Uterus (tissue), 4 donors: ENCODE data around the gene STX5. TPM values are rescaled to one million over a fixed set of nuclear protein-coding genes. Genes with fewer than 3 reads are reported as not detected.
"Not testable (repeated sequence)": the region's sequence is repeated elsewhere in the genome, so short reads cannot be mapped to it uniquely, and the experiment has no call there.

ENCODE experiments used
- DNase-seq, 2 donors: peaks; one replicate each; pipeline ENCODE4 v3.0.0-alpha.2; 2019 to 2020
- H3K27ac ChIP-seq, 2 donors: fragments of 200-600 bp; sonication (generic); 1 replicate in 1 of 2; 2 replicates in 1 of 2; pipeline ENCODE4 v1.5.1; 2016 to 2018
- H3K27me3 ChIP-seq, 2 donors: fragments of 200-600 bp; sonication (generic); one replicate each; pipeline ENCODE4 v1.5.1; 2018 to 2019; ENCODE audit warnings: control low read depth in 1 of 2
- H3K36me3 ChIP-seq, 2 donors: fragments of 200-600 bp; sonication (generic); one replicate each; pipeline ENCODE4 v1.5.1; 2019; ENCODE audit warnings: control low read depth in 1 of 2
- H3K4me1 ChIP-seq, 2 donors: fragments of 200-600 bp; sonication (generic); one replicate each; pipeline ENCODE4 v1.5.1; 2018 to 2019; ENCODE audit warnings: control low read depth in 1 of 2
- H3K4me3 ChIP-seq, 2 donors: fragments of 200-600 bp; sonication (generic); 1 replicate in 1 of 2; 2 replicates in 1 of 2; pipeline ENCODE4 v1.5.1; 2018 to 2019; ENCODE audit warnings: mild to moderate bottlenecking in 1 of 2
- H3K9me3 ChIP-seq, 2 donors: fragments of 200-600 bp; sonication (generic); one replicate each; pipeline ENCODE4 v1.5.1; 2019; ENCODE audit warnings: control low read depth in 1 of 2
- POLR2A ChIP-seq, 2 donors: fragments of 450-650 bp; IDR thresholded peaks; one replicate each; pipeline ENCODE4 v1.6.1; 2016; ENCODE audit warnings: antibody characterized with exemption in 2 of 2, mild to moderate bottlenecking in 1 of 2, moderate library complexity in 1 of 2
- intact Hi-C: fragments of 100-400 bp; cut with DNase I; formaldehyde crosslinking; loops from one replicate; pipeline ENCODE4 v1.15.1; 2023; ENCODE audit warnings: low total_unique reads
- total RNA-seq, 4 donors: library from RNA; depleted of rRNA in 3 of 4; stranded (reverse); fragments of >200 nt in 3 of 4; gene quantifications; one replicate each; pipeline versions ENCODE4 v1.1.0 to v1.2.4, GENCODE V29; 2014 to 2023
- TF ChIP-seq, protein P1 (sequence below), 4 experiments: fragments of 200-600 bp in 2 of 4; fragments of 450-650 bp in 2 of 4; sonication (generic) in 2 of 4; IDR thresholded peaks; one replicate each; pipeline ENCODE4 v1.5.1; 2016 to 2019; ENCODE audit warnings: antibody characterized with exemption in 4 of 4, mild to moderate bottlenecking in 2 of 4, moderate library complexity in 1 of 4
- donor health status: DM: yes; HTN: yes; CAD: no.

STX5 gene
- total RNA-seq, 4 donors from 2014 or later: 36.5 to 73.5 (median 55.2) TPM

- no peaks in the 10 kb centered on the region for H3K9me3 ChIP-seq
- DNase-seq: peak; percentile 82 to 92
- intact Hi-C loops: no loop called here
- no peaks in the 10 kb centered on the region for H3K27me3 ChIP-seq
- peaks cover 0 to 8% of the 10 kb centered on the region in 2 donors for H3K4me1 ChIP-seq
- H3K36me3 ChIP-seq: no peaks in the 10 kb centered on the region
- H3K4me3 ChIP-seq: peak overlapping the region; percentile 84 to 100
- TF ChIP-seq POLR2A (IDR thresholded peaks at IDR 0.05): peak; percentile 84 to 95
- TF ChIP-seq, protein P1, sequence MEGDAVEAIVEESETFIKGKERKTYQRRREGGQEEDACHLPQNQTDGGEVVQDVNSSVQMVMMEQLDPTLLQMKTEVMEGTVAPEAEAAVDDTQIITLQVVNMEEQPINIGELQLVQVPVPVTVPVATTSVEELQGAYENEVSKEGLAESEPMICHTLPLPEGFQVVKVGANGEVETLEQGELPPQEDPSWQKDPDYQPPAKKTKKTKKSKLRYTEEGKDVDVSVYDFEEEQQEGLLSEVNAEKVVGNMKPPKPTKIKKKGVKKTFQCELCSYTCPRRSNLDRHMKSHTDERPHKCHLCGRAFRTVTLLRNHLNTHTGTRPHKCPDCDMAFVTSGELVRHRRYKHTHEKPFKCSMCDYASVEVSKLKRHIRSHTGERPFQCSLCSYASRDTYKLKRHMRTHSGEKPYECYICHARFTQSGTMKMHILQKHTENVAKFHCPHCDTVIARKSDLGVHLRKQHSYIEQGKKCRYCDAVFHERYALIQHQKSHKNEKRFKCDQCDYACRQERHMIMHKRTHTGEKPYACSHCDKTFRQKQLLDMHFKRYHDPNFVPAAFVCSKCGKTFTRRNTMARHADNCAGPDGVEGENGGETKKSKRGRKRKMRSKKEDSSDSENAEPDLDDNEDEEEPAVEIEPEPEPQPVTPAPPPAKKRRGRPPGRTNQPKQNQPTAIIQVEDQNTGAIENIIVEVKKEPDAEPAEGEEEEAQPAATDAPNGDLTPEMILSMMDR (IDR thresholded peaks at IDR 0.05): peak in 1 of 4 experiments; percentile 33
- H3K27ac ChIP-seq: peak overlapping the region; percentile 99 to 100
Measured at GRCh38 chr11:62841361-62842170, 9.7 kb upstream of the STX5 start.

DNA sequence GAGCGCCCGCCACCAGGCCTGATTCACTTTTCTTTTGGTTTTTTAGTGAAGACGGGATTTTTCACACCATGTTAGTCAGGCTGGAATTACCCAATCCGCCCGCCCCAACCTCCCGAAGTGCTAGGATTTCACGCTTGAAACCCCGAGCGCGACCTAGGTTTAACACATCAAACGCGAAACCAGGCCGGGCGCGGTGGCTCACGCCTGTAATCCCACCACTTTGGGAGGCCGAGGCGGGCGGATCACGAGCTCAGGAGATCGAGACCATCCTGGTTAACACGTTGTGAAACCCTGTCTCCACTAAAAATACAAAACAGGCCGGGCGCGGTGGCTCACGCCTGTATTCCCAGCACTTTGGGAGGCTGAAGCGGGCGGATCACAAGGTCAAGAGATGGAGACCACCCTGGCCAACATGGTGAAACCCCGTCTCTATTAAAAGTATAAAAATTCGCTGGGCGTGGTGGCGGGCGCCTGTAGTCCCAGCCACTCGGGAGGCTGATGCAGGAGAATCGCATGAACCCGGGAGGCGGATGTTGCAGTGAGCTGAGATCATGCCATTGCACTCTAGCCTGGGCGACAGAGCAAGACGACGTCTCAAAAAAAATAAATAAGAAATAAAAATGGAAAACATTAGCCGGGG, 9.0 kb upstream of the STX5 start:
- H3K4me1 ChIP-seq, H3K27me3 ChIP-seq, H3K9me3 ChIP-seq, intact Hi-C loops, H3K36me3 ChIP-seq: not testable (repeated sequence)
- Histone ChIP-seq H3K4me3 (peak overlapping the region; percentile 84 to 100), H3K27ac (peak overlapping the region; percentile 99 to 100)
- peak; percentile 67 to 79 for DNase-seq

GRCh38 chr11:62839050-62839945, 7.4 kb upstream of the STX5 start, which contains the start of gene WDR74:
Gene WDR74, minus strand, starts transcription at chr11:62839590. Its CDS starts 20 bp downstream, at chr11:62839570.
- Histone ChIP-seq H3K4me3 (peak within 1 kb of the TSS; percentile 84 to 100), H3K36me3 (no peaks in the 10 kb centered on the region), H3K9me3 (no peaks in the 10 kb centered on the region), H3K4me1 (peaks cover 0 to 8% of the 10 kb centered on the region in 2 donors), H3K27ac (peak within 1 kb of the TSS; percentile 99 to 100), H3K27me3 (no peaks in the 10 kb centered on the region)
- DNase-seq: peak; percentile 91 to 92
- TF ChIP-seq POLR2A (IDR thresholded peaks at IDR 0.05): peak; percentile 86 to 90
- TF ChIP-seq, protein P1 (IDR thresholded peaks at IDR 0.05): no peak
- intact Hi-C loops: no loop called here

DNA sequence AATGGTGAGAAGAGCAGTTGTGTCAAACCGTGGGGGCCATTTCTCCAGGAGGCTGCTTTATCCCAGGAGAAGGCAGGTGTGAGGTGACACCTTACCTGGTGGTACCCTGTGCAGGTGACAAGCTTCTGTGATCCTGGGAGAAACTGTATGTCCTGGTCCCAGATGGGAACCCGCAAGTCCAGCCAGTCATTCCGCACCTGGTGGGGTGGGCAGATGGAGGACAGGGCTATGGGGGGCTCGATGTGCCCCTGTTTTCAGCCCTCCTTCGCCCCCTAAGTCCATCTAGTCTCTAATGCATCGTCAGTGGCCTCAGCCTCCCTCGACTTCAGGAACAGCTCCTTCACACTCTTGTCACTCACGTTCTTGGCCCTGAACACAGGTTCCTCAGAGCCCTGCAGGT, 3.5 kb upstream of the STX5 start:
- intact Hi-C loops: no loop called here
- peaks cover 0 to 12% of the 10 kb centered on the region in 2 donors for H3K4me1 ChIP-seq
- no peak overlapping the region for H3K27ac ChIP-seq
- DNase-seq: no peak
- no peaks in the 10 kb centered on the region for H3K27me3 ChIP-seq
- H3K9me3 ChIP-seq: no peaks in the 10 kb centered on the region
- TF ChIP-seq, protein P1 (IDR thresholded peaks at IDR 0.05): no peak
- no peak for TF ChIP-seq POLR2A (IDR thresholded peaks at IDR 0.05)
- no peaks in the 10 kb centered on the region for H3K36me3 ChIP-seq
- H3K4me3 ChIP-seq: no peak overlapping the region
